Retina (tissue), 1 donor: ENCODE results near the gene OTOP3.

ENCODE experiments used
- DNase-seq: peaks from one replicate; pipeline ENCODE4 v3.0.0-alpha.2; 2016

Gene OTOP3

DNA sequence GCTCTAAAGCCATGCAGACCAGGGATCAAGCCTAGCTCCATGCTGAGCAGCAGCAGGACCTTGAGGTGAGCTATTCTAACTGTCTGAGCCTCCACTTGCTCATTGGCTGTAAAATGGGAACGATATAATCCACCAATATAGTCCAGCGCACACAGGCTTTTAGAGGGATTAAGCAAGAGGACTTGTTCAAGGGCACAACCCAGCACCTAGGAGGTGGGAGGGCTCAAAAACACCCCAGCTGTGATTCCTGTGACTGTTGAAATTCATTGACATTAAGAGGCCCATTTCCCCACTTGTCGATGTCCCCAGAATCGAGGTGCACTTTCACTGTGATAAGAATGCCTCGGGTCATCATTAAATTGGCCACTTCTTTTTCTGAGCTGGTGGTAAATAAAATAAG is 16.8 kb upstream of the OTOP3 start:
- no peak for DNase-seq

DNA sequence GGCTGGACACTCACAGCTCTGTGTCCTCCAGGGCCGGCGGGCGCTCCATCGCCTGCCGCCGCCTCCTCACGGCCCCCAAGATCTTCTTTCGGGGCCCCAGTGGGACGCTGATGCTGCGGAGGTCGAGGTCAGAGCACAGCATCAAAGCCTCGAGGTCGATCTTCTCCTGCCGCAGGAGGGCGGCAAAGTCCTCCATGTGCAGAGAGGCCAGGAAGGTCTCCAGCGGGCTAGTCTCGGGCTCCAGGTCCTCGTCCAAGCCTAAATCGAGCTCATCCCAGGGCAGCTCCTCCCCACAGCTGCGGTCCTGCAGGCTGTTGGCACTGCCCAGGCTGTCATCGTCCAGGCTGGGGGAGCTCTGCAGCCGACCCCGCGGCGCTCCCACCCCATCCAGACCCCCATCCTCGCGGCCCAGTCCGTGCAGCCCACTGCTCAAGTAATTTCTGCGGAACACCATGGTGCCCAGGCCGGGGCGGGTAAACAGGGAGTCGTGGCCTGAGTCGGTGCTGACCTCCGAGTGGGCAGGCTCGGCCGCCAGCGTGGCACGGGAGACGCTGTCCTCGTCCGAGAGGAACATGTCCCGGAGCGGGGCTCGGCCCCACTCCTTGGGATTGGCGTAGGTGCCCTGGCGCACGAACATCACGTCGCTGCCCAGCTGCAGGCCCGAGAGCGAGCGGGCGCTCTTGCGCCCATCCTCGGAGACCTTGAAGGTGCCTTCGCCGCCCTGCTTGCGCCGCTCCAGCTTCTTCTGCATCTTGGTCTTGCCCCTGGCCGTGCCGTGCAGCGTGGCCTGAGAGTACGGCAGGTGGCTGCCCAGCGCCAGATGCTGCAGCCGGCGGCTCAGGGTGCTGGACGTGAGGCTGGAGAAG is 16.0 kb upstream of the OTOP3 start:
- peak; percentile 49 for DNase-seq

DNA sequence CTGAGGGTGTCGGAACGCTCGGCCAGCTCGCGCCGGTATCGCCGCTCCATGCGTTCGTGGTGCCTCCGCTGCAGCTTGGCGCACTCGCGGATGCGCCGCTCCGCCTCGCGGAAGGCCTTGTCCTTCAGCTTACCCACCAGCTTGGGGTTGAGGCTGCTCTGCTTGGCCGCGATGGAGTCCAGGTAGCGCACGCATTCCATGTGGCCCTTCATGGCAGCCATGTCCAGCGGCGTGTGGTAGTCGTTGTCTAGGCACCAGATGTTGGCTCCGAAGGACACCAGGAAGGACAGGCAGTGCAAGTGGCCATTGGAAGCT is 15.4 kb upstream of the OTOP3 start:
- DNase-seq, result no peak

DNA sequence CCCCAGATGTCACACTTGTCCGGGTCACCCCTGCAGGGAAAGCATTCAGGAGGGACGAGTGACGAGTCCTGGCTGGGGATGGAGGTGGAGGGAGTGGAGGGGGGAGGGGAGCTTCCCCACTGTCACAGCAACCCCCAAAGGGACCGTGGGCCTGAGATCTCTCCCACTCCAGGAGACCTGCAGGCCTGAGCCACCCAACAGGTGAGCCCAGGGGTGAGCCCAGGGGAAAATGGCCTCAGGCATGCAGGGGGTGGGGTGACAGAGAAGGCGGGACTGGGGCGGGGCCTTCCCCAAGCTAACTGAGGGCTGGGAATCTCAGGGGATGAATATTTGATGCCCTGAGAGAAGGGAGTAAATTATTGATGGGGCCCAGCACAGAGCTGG is 15.1 kb upstream of the OTOP3 start:
- DNase-seq, result no peak

DNA sequence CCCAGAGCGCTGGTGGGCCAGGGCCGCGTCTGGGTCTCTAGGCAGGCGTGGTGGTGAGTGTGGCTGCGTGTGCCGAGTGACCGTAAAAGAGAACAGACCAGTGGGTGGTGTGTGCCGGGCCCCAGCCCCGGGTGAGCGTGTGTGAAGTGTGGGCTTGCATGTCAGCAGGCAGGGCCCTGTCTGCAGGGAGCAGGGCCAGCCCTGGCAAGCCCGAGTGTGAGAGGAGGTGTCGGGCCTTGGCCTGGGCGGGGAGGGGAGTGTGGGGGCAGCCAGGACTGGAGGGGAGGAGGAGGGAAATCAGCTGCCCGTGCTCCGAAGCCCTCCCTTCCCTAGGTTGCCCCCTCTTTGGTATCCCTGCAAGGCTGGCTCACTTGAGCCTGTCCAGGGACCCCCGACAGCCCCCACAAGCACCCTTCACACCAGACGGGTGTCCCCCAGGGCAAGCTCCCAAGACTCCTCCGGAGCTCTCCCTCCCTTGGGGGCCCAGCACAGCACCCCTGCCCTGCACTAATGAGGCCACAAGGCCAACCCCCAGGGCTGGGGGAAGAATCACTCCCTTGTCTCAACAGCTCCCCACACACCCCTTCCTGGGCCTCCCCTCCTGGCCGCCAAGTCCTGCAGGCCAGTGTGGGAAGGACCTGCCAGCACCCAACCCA is 14.5 kb upstream of the OTOP3 start:
- DNase-seq, result peak; percentile 59

DNA sequence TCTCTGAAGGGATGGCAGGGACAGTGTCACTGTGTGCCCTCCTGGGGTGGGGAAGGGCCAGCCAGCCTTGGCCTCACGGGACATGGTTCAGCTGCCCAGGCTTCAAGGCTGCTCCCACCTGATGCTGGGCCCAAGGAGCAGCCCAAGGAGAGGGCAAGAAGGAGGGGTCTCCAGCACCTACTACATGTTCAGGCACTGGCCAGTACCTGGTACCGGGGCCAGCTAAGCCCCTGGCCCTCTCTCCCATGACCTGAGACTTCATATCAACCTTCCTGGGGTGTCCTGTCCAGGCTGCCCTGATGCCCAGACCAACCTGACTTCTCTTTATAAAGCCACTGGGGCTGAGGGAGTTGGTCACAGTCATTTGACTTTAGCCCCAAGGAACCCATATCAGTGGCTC is 13.9 kb upstream of the OTOP3 start:
- no peak for DNase-seq

DNA sequence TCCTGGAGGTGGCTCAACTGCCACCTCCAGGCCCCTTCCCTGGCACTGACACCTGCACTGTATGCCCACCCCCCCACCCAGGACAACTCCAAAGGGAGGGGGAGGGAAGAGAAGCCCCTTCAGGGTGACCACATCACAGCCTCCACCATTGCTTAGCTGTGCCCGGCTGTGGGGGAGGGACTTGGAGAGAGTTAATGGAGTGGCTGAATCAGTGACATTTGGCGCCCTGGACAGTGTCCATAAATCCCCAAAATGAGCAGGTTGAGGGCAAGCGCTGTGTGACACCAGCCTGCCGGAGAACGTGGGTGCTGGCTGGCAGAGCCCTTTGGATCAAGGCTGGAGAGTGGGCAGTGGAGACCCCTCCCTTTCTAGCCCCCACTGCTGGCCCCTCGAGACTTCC is 13.5 kb upstream of the OTOP3 start:
- DNase-seq, result no peak

DNA sequence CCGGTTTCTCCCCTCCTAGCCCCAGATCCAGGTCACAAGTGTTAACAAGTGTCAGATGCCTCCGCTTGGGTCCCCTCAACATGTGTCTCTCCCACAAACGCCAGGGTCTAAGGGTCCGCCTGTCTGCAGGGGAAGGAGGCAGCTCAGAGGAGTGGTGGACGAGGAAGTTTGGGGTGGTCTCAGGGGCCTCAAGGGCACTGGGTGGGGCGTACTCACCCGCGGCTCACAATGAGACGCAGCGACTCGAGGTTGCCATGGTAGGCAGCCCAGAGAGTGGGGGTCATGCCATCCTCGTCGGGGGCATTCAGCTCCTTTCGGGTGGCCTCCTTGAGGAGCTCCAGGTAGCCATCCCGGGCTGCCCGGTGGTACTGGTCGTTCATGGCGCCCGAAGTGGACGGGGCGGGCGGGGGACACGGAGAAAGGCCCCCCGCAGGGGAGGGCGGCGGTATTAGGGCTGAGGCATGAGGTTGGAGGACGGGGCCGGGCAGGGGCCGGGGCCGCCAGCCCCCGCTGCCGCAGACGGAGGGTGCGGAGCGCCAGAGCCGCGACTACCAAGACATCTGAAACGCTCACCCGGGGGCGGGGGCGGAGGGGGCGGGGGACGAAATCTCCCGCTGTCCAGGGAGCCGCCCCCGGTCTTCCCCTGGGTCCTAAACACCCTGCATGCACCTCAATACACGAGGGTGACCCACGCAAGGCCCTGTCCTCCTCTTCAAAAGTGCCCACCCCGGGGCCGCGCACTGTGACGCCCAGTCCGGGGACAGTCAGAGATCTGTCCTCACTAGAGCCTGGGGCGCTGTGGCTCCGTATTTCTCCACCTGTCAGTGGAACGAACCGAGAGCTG is 12.8 kb upstream of the OTOP3 start, which contains the start of gene USH1G:
USH1G (minus strand) TSS at position 562 of the 844 bp plus-strand sequence; CDS start at position 380, 182 bp downstream.
- peak; percentile 34 for DNase-seq

DNA sequence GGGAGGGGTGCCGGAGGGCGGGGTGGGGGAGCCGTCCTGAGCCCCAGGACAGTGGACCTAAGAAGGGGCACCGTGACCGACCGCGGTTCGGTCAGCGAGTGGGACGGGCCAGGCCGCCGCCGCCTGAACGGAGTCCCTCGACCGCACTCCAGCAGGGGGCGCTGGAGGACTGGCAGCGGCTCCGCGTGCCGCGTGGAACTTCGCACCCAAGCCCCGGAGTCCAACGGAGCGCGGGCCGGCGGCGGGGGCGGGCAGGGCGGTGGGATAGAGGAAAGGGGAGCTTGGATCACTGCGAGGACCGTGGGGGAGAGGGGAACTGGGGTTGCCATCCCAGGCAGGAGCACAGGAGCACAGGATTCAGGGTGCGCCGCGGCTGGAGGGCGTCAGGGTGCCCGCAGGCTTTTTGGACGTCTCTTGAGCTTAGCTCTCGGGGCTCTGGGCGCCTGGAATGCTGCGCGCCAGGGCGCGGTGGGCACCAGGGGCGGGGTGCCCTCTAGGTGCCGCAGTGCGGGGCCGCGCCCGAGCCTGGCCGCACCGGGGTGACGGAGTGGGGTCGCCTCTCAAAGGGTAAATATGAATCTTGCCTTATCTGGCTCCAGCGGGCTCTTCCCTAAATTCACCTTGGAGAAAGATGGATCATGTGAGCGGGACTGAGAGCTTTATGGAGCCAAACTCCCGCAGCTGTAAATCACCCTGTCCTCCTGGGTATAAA is 12.0 kb upstream of the OTOP3 start:
- peak; percentile 71 for DNase-seq

DNA sequence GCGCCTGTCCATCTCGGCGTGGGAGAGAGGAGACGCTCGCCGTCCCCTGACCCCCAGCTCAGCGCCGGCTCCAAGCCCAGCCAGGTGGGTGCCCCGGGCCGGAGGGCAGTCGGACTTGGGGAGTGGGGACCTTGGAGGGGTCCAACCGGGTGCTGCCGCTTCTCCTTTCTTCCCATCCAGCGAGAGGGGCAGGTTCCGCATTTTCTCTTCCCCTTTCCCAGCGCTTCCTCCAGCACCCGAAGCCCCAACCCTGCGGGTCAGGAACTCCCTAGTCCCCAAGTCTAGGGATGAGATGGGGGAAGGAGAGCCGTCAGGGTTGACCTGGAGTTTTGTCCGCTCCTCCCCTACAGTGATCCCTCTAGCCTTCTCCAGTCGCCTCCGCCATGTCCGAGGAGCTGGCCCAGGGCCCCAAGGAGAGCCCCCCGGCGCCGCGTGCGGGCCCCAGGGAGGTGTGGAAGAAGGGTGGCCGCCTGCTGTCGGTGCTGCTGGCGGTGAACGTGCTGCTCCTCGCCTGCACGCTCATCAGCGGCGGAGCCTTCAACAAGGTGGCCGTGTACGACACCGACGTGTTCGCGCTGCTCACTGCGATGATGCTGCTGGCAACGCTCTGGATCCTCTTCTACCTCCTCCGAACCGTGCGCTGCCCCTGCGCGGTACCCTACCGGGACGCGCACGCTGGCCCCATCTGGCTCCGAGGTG is 11.3 kb upstream of the OTOP3 start, which contains the start of gene OTOP2:
OTOP2 (plus strand) TSS at position 24 of the 699 bp plus-strand sequence; CDS start at position 384, 360 bp downstream.
- DNase-seq, result peak; percentile 60

DNA sequence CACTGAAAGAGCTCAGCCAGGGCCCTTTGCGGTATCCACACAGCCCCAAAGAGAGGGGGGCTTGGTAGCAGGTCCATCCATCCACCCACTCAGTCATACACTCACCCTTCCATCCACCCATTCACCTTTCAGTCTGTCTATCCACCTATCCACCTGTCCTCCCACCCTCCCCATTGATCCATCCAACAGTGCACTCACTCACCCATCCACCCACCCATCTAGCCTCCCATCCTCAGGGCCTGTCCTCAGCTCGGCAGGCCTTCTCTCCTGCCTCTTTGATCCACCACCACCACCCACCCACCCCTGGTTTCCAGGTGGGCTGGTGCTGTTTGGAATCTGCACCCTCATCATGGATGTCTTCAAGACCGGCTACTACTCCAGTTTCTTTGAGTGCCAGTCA is 10.5 kb upstream of the OTOP3 start:
- no peak for DNase-seq

DNA sequence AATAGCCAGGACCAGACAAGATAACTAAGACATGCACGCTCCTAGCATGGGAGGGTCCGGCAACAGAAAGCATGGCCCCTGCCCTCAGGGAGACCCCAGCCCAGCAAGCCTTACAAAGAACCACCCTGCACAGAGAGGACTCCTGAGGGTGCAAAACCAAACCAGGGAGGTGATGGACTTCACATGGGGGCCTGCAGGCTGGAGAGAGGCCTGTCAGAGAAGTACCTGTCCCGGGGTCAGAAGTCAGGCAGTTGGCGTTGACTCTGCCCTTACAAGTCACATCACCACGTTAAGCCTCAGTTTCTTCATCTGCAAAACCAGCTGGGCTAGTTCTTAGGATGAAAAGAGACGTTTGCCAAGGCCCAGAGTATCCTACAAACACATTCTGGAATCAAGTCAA is 6.9 kb upstream of the OTOP3 start:
- DNase-seq, result no peak

DNA sequence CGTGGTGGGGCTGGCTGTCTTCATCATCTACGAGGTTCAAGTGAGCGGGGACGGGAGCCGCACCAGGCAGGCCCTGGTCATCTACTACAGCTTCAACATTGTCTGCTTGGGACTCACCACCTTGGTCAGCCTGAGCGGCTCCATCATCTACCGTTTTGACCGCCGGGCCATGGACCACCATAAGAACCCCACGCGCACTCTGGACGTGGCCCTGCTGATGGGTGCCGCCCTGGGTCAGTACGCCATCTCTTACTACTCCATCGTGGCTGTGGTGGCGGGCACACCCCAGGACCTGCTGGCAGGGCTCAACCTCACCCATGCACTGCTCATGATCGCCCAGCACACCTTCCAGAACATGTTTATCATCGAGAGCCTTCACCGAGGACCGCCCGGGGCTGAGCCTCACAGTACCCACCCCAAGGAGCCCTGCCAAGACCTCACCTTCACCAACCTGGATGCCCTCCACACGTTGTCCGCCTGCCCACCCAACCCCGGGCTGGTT is 5.1 kb upstream of the OTOP3 start:
- DNase-seq, result no peak

DNA sequence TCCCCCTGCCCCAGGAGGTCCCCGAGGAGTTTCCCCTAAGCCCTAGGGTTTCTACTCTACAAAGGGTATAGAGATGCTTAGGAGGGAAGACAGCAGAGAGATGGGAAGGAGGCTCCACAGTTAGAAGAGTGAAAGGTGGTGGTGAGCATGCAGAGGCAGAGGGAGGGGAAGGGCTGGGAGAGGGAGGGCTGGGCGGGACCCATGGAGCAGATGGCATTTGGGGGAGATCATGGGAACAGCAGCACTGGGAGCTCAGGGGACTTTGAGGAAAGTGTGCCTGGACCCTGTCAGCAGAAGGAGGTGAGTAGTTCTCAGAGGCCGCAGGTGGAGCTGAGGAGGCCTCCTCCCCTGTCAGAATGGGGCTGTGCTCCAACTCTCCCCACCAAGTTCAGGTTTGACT is 650 bp upstream of the OTOP3 start:
- no peak for DNase-seq

DNA sequence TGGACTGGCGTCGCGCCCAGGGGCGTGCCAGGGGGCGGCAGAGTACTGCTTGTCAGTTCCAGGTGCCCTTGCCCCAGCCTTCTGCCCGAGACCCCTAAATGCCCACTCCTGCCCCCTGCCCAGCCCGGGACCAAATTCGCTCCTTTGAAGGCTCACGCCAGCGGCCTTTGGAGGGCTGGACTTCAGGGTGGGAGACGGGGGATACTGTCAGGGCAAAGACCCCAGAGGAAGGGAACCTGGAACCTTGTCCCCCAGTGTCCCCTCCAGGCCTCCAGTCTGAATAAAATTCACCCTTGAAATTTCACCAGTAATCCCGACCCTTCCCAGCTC is 737 bp downstream of the OTOP3 start:
- DNase-seq, result no peak

DNA sequence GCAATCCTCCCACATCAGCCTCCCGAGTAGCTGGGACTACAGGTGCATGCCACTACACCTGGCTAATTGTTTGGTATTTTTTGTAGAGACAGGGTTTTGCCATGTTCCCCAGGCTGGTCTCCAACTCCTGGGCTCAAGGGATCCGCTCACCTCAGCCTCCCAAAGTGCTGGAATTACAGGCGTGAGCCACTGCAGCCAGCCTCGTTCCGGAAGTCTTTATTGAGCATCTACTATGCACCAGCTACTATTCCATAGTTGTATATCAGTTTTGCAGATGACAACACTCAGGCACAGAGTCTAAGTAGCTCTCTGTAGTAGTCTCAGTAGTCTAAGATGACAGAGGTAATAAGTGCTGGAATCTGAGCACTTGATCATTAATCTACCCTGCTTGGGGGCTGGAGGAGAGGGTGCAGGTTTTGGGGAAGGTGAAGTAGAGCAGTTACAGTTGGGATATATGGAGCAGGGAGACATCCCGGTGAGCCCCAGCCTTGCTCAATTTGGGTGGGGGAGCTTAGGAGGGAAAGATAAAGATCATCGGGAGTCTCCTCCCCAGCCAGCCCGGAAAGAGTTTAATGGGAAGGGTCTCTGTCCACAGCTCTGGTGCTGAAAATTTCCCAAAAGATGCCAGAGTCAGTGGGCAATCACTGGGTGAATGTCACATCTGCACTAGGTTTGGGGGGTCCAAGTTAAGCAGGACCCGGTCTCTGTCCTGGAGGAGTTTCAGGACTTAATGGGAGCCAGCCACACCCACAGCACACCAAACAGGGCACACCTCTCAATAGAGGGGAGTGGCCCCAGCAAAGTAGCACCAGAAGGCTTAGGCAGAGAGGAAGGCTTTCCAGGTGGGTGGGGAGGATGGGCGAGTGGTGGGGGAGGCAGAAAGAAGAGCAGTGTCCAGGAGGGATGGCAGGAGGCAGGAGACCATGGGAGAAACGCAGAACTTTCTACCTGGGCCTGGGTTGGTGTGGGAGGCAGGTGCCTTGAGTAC is 1.7 kb downstream of the OTOP3 start:
- DNase-seq, result no peak

DNA sequence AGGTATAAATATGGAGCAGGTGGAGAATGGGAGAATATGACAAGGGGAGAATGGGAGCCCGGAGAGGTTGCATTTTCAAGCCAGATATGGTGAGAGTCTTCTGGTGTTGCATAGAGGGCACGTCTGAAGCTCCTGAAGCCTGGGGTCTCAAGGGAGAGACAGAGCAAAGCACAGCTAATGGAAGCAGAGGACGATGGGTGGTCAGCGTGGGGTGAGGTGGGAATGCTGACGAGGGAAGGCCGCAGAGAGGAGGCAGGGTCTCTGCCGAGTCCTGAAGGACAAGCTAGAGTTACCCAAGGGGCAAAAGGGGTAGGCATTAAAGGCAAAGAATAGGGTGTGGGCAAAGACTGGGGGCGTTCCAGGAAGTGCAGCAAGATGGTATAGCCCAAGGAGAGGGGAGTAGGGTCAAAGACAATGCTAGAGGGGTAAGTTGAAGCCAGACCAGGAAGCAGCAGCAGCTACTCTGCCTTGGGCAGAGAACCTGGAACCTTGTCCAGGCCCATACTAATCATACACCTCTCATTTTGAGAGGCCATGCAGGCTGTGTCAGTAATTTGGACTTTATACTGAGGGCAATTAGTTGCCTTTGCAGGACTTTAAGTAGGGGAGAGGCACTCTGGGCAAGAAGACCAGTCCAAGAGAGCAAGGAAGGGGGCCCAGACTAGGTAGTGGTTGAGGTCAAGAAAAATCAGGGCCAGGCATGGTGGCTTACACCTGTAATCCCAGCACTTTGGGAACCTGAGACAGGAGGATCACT is 2.7 kb downstream of the OTOP3 start:
- no peak for DNase-seq

DNA sequence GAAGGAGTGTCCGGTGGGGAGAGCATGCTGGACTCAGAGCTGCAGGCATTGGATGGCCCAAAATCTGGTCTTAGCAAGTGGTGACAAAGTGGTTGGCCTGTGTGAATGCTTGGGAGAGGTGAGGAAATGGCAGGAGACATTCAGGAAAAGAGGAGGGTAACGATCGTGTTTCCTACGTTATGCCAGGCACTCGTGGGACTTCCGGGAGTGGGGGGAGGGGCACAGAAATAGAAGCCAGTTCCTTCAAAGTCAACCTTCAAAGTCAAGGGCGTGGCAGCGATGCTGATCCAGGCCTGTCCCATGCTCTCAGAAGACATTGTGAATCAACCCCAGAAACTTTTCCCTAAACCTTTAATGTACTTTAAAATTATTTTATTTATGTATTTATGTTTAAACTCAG is 3.8 kb downstream of the OTOP3 start:
- no peak for DNase-seq

DNA sequence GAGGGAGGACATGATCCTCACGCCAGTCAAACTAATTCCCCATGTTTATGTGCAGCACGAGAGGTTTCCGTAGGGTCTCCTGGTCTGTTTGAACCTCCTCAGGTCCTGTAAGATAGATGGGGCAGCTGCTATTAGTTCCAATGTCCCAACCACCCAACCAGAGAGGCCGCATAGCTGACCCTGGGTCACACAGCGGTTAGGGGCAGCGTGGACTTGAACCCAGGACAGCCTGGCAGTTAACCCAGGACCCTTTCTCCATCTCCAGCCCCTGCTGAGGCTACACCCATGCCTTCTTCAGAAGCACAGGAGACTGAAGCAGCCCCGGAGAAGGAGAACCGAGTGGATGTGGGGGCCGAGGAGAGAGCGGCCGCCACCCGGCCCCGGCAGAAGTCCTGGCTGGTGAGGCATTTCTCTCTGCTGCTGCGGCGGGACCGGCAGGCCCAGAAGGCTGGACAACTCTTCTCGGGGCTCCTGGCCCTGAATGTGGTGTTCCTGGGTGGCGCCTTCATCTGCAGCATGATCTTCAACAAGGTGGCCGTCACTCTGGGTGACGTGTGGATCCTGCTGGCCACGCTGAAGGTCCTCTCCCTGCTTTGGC is 5.5 kb downstream of the OTOP3 start:
- DNase-seq, result no peak
